Stimulated activated CD4-positive, alpha-beta T cell treated with anti-CD3 and anti-CD28 coated beads, Interleukin-2, amount 100 ng/mL, for 48 hours (primary cell): ENCODE data around the gene ZNF580.

ENCODE experiments used
- DNase-seq, 2 donors: peaks; one replicate each; pipeline ENCODE4 v3.0.0-alpha.2; 2020

ZNF580 gene

GRCh38 chr19:55606471-55606787 lies 34.4 kb upstream of the ZNF580 start:
- no peak for DNase-seq

DNA sequence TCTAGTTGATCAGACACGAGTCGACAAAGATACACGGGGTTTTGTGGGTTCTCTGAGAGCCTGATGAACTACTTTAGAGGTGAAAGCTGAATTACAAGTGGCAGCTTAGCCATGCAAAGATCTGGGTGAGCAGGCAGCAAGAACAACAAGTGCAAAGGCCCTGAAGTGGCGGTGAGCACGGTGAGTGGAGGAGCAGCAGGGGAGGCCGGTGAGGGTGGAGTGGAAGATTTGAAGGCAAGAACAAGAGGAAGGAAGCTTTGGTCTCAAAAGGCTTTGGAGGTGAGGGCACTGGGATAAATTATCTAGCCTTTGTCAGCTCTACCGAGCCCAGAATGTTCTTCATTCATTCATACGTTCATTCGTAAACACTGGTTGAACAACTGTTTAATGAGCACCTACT lies 34.0 kb upstream of the ZNF580 start:
- DNase-seq = no peak

GRCh38 chr19:55609326-55609725 lies 31.5 kb upstream of the ZNF580 start:
- DNase-seq = no peak

GRCh38 chr19:55611300-55611982 lies 29.4 kb upstream of the ZNF580 start:
- no peak for DNase-seq

GRCh38 chr19:55611983-55612645 lies 28.7 kb upstream of the ZNF580 start:
- DNase-seq = no peak

DNA sequence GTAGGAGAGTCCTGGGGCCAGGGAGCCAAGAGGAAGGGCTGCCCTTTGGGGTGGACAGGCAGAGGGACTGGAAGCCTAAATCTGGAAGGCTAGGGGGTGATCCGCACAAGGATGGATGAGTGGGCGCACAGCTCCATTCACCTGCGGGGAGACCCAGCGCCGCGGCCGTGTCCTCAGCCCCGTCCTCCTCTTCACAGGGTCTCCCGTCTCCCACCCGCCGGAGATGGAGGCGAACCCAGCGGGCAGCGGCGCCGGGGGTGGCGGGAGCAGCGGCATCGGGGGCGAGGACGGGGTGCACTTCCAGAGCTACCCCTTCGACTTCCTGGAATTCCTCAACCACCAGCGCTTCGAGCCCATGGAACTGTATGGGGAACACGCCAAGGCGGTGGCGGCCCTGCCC lies 27.4 kb upstream of the ZNF580 start:
- no peak for DNase-seq

- DNase-seq = no peak
Observed at GRCh38 chr19:55613930-55614710, 26.7 kb upstream of the ZNF580 start.

DNA sequence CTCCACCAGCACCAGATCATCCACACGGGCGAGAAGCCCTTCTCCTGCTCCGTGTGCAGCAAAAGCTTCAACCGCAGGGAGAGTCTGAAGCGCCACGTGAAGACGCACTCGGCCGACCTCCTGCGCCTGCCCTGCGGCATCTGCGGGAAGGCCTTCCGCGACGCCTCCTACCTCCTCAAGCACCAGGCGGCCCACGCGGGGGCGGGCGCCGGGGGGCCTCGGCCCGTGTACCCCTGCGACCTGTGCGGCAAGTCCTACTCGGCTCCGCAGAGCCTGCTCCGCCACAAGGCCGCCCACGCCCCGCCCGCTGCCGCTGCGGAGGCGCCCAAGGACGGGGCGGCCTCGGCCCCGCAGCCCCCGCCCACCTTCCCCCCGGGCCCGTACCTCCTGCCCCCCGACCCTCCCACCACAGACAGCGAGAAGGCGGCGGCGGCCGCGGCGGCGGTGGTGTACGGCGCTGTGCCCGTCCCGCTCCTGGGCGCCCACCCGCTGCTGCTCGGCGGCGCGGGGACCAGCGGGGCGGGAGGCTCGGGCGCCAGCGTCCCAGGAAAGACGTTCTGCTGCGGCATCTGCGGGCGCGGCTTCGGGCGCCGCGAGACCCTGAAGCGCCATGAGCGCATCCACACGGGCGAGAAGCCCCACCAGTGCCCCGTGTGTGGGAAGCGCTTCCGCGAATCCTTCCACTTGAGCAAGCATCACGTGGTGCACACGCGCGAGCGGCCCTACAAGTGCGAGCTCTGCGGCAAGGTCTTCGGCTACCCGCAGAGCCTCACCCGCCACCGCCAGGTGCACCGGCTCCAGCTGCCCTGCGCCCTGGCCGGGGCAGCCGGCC lies 25.9 kb upstream of the ZNF580 start:
- no peak for DNase-seq

DNA sequence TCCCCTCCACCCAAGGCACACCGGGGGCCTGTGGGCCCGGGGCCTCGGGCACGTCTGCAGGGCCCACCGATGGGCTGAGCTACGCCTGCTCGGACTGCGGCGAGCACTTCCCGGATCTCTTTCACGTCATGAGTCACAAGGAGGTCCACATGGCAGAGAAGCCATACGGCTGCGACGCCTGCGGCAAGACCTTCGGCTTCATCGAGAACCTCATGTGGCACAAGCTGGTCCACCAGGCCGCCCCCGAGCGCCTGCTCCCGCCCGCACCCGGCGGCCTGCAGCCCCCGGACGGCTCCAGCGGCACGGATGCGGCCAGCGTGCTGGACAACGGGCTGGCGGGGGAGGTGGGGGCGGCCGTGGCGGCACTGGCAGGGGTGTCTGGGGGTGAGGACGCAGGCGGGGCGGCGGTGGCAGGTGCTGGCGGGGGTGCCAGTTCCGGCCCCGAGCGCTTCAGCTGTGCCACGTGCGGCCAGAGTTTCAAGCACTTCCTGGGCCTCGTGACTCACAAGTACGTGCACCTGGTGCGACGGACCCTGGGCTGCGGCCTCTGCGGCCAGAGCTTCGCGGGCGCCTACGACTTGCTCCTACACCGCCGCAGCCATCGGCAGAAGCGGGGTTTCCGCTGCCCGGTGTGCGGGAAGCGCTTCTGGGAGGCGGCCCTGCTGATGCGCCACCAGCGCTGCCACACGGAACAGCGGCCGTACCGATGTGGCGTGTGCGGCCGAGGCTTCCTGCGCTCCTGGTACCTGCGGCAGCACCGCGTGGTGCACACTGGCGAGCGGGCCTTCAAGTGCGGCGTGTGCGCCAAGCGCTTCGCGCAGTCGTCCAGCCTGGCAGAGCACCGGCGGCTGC lies 25.0 kb upstream of the ZNF580 start:
- no peak for DNase-seq

- no peak for DNase-seq
Observed at GRCh38 chr19:55616395-55616875, 24.4 kb upstream of the ZNF580 start.

DNA sequence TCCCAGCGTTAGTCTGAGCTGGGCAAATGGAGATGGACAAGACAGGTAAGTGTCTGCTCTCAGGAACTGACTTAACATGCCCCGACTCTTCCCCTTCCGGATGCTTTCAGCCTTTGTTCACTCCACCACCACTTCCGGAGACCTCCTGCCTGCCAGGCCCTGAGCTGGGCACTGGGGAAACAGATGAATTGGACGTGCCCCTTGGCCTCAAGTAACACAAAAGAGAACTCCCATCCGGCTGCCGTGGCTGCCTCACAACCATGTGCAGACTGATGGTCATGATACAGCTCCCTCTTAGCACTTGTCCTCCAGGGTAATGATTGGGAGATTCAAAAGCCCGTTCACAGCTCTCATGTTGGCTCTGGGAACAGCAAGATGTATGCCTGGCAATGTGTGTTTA lies 23.4 kb upstream of the ZNF580 start:
- DNase-seq = no peak

- no peak for DNase-seq
Observed at GRCh38 chr19:55618426-55618825, 22.4 kb upstream of the ZNF580 start.

GRCh38 chr19:55619286-55619685 lies 21.5 kb upstream of the ZNF580 start:
- DNase-seq = no peak

DNA sequence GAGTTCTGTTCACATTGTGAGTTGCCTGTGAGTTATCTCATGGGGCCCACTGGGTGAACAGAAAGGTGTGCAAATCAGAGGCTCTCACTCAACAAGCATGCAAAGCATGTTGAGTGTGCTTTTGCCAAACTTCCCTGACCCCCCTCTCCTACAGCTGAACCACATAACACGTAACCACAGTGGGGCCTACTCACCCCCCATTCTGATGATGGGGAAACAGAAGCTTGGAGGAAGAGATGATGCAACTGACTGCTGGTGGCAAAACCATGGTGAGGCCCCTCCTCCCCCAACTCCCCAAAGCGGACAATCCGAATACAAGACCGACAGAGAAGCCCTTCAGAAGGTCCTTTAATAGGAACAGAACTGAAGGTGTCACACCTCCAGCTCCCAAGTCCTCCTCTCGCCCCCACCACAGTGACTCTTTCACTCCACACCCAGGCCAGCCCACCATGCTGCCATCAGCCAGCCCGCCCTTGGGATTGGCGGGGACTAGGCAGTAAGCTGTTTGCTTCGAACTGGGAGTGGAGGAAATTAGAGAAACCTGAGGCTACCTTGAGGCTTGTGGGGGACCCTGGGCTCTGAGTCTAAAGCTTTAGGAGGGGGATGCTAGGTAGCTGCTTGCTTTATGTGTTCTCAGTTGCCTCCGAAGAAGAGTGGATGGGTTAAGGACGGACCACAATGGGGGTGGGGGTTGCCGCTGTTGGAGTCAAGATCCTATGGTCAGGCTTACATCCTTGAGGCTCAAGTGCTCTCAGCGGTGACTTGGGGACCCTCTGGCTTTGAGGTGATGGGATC lies 20.2 kb upstream of the ZNF580 start:
- DNase-seq = no peak

DNA sequence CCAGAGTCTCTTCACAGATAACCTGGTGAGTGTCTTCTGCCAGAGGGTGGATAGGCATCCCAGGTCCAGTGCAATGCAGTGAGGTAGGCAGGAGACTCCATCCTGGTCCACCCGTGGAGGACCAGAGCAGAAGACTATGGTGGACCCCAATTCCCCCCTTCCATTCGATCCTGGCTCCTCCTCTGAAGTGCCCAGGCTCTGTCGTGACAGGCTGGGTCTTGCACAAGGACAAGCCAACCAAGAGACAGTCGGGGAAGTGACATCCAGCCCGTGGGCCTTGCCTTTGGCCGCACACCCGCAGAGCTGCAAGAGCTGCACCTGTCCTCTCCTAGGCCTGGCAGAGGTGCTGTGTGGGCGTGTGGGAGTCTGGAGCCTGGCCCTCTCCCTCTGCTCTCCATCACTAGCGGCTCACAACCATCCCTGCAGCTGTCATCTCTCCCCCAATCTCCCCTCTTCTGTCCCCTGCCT lies 19.6 kb upstream of the ZNF580 start:
- no peak for DNase-seq

DNA sequence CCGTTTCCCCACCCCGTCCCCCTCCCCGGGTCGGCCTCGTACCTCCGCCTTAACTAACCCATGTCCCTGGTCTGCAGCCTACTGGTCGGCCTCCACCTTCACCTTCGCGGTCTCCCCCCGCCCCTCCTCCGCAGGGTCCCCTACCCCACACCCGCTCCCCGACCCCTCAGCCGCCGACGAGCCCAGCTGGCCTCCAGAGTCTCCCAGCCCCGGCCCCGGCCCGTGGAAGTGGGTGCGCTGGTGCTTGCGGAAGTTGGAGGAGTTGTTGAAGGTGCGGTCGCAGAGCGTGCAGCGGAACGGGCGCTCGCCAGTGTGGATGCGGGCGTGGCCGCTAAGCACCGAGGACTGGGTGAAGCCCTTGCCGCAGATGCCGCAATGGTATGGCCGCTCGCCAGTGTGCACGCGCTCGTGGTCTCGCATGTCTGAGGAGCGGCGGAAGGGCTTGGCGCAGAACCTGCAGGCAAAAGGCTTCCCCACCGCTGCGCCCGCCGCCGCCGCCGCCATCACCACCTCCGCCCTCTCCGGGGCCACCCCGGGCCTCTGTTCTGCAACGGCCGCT lies 19.1 kb upstream of the ZNF580 start:
- no peak for DNase-seq

GRCh38 chr19:55622242-55622969 lies 18.4 kb upstream of the ZNF580 start:
- DNase-seq = no peak

DNA sequence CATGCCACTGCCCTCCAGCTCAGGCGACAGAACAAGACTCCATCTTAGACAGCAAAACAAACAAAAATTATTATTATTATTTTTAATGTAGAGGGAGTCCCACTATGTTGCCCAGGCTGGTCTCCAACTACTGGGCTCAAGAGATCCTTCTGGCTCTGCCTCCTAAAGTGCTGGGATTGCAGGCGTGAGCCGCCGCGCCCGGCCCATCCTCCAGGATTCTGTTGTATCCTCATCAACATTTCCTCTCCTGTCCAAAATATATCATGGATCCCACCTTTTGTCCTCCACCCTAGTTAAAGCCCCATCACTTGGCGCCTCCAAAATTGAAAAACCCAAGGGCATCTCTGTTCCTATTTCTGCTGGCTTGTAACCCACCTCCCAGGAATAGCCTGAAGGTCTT lies 17.7 kb upstream of the ZNF580 start:
- DNase-seq = no peak

- DNase-seq = no peak
Observed at GRCh38 chr19:55623561-55623960, 17.2 kb upstream of the ZNF580 start.
